AG04449 (cell line): Measurements from ENCODE around the gene PLCE1.
"Not testable (repeated sequence)": the region's sequence is repeated elsewhere in the genome, so short reads cannot be mapped to it uniquely, and the experiment has no call there.

Source experiments
- CTCF ChIA-PET: fragments of 350-600 bp; formaldehyde crosslinking; extraction: SDS; loops from one replicate; lab custom pipeline; 2021; ENCODE audit warnings: antibody characterized with exemption; lab: Yijun Ruan, JAX
- POLR2A ChIA-PET: fragments of 400-600, 350-600 bp; formaldehyde crosslinking; extraction: SDS; loops from one replicate; lab custom pipeline; 2020; ENCODE audit warnings: antibody characterized with exemption, inconsistent platforms; lab: Yijun Ruan, JAX
- DNase-seq: peaks from one replicate; pipeline ENCODE4 v3.0.0-alpha.2; 2010; ENCODE audit warnings: low read depth, low spot score
- H3K4me3 ChIP-seq: 2 replicates; pipeline ENCODE4 v1.5.1; 2011; ENCODE audit warnings: low read depth, mild to moderate bottlenecking, control low read depth, low read length
- CTCF ChIP-seq: IDR thresholded peaks from one replicate; pipeline ENCODE4 v1.5.1; 2011; ENCODE audit warnings: mild to moderate bottlenecking, moderate library complexity, low read length, control low read depth, inconsistent platforms; ENCODE audit not compliant: insufficient read depth; ENCODE audit errors: missing control alignments

Gene PLCE1

GRCh38 chr10:93965911-93966310, 27.8 kb upstream of the PLCE1 start:
- DNase-seq: no peak
- H3K4me3 ChIP-seq: no peak overlapping the region
- TF ChIP-seq CTCF: no peak
- ChIA-PET POLR2A (no interaction called here), CTCF (interaction anchor here (1.0 kb wide), 1 partner anchor 478 kb away, joined by 3 read pairs; no protein-coding TSS in a partner anchor)

- H3K4me3 ChIP-seq: no peak overlapping the region
- POLR2A ChIA-PET: no interaction called here
- CTCF ChIA-PET: no interaction called here
- TF ChIP-seq CTCF: no peak
- DNase-seq: no peak
Observed at GRCh38 chr10:93967756-93968155, 26.0 kb upstream of the PLCE1 start.

GRCh38 chr10:93968540-93968945, 25.2 kb upstream of the PLCE1 start:
- TF ChIP-seq CTCF: no peak
- ChIA-PET POLR2A (no interaction called here), CTCF (no interaction called here)
- H3K4me3 ChIP-seq: no peak overlapping the region
- no peak for DNase-seq

- POLR2A ChIA-PET, H3K4me3 ChIP-seq, CTCF ChIA-PET, DNase-seq: not testable (repeated sequence)
Observed at GRCh38 chr10:93970433-93971010, 23.2 kb upstream of the PLCE1 start.

DNA sequence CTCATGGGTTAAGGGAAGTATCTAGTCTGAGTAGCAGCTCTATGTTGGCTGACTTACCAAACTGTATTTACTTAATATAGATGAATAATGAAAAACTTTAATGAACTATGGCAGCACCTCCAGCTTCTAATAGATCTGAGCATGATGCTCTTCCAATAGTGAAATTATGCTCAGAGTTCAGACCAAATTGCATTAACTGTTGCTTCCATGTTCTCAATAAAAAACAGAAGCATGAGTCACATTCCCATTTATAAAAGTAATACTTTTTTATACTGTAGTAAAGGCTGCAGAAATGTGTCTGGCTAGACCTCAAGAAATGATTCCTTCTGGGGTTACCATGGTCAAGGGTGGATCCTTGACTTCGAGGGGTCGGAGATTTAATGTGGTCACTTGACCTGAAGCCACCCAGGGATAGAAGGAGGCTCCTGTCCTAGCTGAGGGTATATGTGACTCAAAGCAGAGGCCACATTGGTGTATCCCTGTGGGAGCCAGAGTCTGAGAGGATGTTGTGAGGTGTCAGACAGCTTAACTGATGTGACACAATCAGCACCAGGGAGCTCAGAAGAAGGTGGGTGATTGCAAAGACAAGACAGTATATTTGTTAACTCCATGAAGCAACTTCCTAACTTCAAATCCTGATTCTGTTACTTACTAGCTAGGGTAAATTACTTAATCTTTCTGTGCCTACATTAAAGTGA, 19.8 kb upstream of the PLCE1 start:
- POLR2A ChIA-PET: interaction anchor here (0.5 kb wide), 1 partner anchor 11 kb away, joined by 3 read pairs; no protein-coding TSS in a partner anchor
- CTCF ChIA-PET: interaction anchor here (1.1 kb wide), 1 partner anchor 18 kb away, joined by 3 read pairs; no protein-coding TSS in a partner anchor

DNA sequence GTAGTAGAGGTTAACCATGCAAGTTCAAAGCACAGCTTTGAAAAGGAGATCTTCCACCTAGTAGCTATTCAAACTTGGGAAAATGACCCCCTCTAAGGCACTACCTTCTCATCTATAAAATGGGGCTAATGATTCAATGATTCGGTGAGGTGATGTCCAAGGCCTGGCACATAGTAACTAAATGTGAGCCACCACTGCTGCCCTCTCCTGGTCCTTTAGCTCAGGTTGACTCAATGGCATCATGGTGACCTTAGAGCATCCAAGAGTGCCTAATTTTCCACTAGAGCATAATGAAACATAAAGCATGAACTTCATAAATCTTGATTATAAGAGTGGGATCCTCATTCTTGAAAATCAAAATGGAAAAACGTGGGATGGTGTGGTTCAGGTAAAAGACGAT, 16.3 kb upstream of the PLCE1 start:
- H3K4me3 ChIP-seq: no peak overlapping the region
- no peak for DNase-seq
- no peak for TF ChIP-seq CTCF
- ChIA-PET POLR2A (no interaction called here), CTCF (interaction anchor here (1.0 to 2.5 kb wide), 2 partner anchors 9 to 60 kb away, joined by 3 to 15 read pairs; no protein-coding TSS in a partner anchor)

More for the DNA sequence above, 19.8 kb upstream of the PLCE1 start:
- DNase-seq: no peak
- no peak overlapping the region for H3K4me3 ChIP-seq
- no peak for TF ChIP-seq CTCF
